CD4-positive, alpha-beta T cell treated with Interleukin-6 for 4 hours (primary cell): Measurements from ENCODE around the gene ANAPC16.
"Not testable (repeated sequence)": the region's sequence is repeated elsewhere in the genome, so short reads cannot be mapped to it uniquely, and the experiment has no call there.

ENCODE experiments used
- DNase-seq: peaks from one replicate; pipeline ENCODE4 v3.0.0-alpha.2; 2020; ENCODE audit warnings: mixed read lengths

Gene ANAPC16

GRCh38 chr10:72265990-72266865 is 50.4 kb downstream of the ANAPC16 start:
- no peak for DNase-seq

GRCh38 chr10:72267381-72267780 is 51.6 kb downstream of the ANAPC16 start:
- DNase-seq: no peak

- DNase-seq: no peak
These were observed 52.1 kb downstream of the ANAPC16 start for GRCh38 chr10:72267819-72268399.

- DNase-seq: not testable (repeated sequence)
These were observed 52.8 kb downstream of the ANAPC16 start for GRCh38 chr10:72268475-72269200.

- DNase-seq: no peak
These were observed 54.9 kb downstream of the ANAPC16 start for GRCh38 chr10:72270607-72271281.

- DNase-seq: peak; percentile 35
These were observed 57.0 kb downstream of the ANAPC16 start for GRCh38 chr10:72272689-72273409.

- DNase-seq: peak; percentile 99
These were observed 57.8 kb downstream of the ANAPC16 start, which contains the start of gene DDIT4 for GRCh38 chr10:72273410-72274212. TSS of gene DDIT4 (plus strand) at chr10:72273924. CDS start at chr10:72274217, 293 bp downstream.

- DNase-seq: no peak
These were observed 58.5 kb downstream of the ANAPC16 start for GRCh38 chr10:72274213-72274729.

GRCh38 chr10:72274730-72275350 is 59.0 kb downstream of the ANAPC16 start:
- DNase-seq: peak; percentile 83

- DNase-seq: peak; percentile 44
These were observed 59.7 kb downstream of the ANAPC16 start for GRCh38 chr10:72275351-72276012.

GRCh38 chr10:72276013-72276387 is 60.2 kb downstream of the ANAPC16 start:
- DNase-seq: peak; percentile 36

GRCh38 chr10:72276421-72277339 is 60.9 kb downstream of the ANAPC16 start:
- DNase-seq: no peak

GRCh38 chr10:72277340-72277995 is 61.7 kb downstream of the ANAPC16 start:
- DNase-seq: no peak

GRCh38 chr10:72277996-72278667 is 62.3 kb downstream of the ANAPC16 start:
- no peak for DNase-seq

- no peak for DNase-seq
These were observed 63.0 kb downstream of the ANAPC16 start for GRCh38 chr10:72278668-72279393.

GRCh38 chr10:72279587-72279986 is 63.8 kb downstream of the ANAPC16 start:
- not testable (repeated sequence) for DNase-seq

- DNase-seq: no peak
These were observed 67.3 kb downstream of the ANAPC16 start for GRCh38 chr10:72283131-72283530.
